GM18526 (cell line): ENCODE data around the gene KCNT1.

Experiments
- POLR2A ChIP-seq: IDR thresholded peaks from 3 replicates; pipeline ENCODE4 v1.6.1; 2011; ENCODE audit not compliant: insufficient read length; ENCODE audit errors: extremely low read depth

KCNT1 gene

GRCh38 chr9:135805422-135806022 is 103.5 kb downstream of the KCNT1 start:
- TF ChIP-seq POLR2A: no peak

- no peak for TF ChIP-seq POLR2A
Observed at GRCh38 chr9:135809166-135809565, 107.2 kb downstream of the KCNT1 start.

DNA sequence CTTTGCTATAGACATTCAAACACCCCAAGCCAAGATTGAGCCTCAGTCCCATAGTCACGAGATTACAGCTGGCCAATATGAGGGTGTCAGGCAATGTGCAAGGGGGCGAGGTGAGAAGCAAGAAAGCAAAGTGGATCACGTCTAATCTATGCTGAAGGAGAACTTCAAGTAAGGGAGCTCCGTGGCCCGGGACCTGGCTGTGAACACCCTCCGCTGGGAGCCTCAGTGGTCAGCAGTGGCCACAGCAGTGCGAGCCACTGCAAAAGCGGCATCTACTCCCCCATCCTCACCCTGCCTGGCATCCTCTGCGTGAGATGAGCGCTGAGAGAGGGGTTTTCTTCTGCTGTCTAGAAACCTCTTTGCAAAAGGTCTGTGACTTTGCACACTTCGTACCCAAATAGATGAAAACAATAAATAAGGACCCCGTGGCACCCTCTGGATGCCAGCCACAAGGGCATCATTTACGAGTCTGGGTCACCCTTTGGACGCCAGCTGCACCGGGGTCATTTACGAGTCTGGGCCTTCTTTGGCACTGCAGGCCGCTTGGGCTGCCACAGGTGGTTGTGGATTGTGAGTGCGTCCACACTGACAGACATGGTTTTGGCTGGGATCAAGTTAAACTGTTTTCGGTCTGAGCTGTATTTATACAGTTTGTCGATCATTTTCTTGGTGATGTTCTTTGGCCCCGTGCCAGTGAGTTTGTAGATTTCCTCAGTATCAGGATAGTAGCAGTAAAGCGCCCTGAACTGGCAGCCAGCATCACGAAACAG is 109.0 kb downstream of the KCNT1 start:
- TF ChIP-seq POLR2A: no peak

- TF ChIP-seq POLR2A: no peak
Observed at GRCh38 chr9:135811801-135812200, 109.8 kb downstream of the KCNT1 start.

- TF ChIP-seq POLR2A: no peak
Observed at GRCh38 chr9:135812961-135813360, 111.0 kb downstream of the KCNT1 start.

GRCh38 chr9:135813671-135814290 is 111.8 kb downstream of the KCNT1 start:
- no peak for TF ChIP-seq POLR2A

- TF ChIP-seq POLR2A: no peak
Observed at GRCh38 chr9:135814421-135815095, 112.6 kb downstream of the KCNT1 start.

DNA sequence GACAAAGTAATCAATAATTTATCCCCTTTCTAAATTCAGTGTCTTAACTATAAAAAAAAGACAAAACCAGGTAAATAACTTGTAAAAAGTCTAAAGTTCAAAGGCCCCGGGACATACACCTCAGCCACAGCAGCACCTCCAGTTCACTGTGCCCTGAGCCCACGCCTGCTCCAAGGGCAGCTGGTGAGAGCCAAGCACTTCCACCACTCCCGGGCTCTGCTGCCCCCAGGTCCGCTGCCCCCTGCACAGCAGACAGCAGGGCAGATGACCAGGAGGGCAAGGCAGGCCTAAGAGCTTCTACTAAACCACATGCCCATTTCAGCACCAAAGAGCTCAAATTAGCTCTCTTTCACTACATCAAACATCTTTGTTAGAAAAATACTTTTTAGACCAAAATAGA is 113.4 kb downstream of the KCNT1 start:
- TF ChIP-seq POLR2A: no peak

DNA sequence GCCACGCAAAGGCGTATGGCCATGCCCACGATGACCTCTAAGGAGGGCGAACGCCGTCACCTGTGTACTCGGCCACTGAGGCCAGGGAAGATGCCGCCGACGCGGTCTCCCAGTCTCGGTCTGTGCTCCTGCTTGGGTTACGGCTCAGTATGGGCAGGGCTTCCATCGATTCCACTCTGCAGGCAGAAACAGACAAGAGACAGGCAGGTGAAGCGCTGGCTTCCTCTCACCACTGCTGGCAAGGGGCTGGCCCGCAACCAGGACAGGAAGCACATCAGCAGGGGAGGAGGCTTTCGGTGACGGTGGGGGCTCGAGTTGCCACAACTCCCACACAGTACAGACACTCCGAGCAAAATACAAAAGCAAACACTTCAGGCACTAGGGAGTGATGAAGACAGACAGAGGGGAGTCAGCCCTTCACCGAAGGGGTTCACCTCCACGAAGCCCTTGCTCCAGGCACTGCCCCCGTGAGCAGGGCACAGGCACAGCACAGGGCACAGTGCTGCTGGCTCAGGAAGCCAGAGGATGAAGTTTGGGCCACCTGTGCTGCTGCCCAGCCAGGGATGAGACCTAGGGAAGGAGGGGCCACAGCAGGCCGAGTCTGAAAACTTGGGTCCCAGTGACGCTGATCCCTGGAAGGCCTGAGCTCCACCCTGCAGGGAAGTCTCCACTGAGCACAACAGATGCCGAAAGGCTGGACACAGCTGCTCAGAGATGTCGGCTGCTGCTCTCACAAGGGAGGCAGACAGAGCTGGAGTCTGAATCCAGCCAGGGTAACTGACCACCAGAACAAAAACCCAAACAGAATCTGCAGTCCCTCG is 114.1 kb downstream of the KCNT1 start:
- TF ChIP-seq POLR2A: no peak

DNA sequence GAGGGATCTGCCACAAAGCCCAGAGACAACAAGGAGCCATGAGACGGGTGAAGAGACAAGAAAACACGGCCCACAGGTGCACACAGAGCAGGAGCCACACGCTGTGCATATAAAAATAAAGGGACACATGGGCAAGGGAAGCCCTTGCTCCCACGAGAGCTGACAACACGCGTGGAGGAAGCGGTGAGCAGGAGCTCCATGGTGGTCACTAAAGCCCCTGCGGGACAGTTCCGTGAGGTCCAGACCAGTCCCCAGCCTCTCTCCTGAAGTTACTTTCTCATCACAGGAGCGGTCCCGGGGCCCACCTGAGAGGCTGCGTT is 114.6 kb downstream of the KCNT1 start:
- TF ChIP-seq POLR2A: no peak

DNA sequence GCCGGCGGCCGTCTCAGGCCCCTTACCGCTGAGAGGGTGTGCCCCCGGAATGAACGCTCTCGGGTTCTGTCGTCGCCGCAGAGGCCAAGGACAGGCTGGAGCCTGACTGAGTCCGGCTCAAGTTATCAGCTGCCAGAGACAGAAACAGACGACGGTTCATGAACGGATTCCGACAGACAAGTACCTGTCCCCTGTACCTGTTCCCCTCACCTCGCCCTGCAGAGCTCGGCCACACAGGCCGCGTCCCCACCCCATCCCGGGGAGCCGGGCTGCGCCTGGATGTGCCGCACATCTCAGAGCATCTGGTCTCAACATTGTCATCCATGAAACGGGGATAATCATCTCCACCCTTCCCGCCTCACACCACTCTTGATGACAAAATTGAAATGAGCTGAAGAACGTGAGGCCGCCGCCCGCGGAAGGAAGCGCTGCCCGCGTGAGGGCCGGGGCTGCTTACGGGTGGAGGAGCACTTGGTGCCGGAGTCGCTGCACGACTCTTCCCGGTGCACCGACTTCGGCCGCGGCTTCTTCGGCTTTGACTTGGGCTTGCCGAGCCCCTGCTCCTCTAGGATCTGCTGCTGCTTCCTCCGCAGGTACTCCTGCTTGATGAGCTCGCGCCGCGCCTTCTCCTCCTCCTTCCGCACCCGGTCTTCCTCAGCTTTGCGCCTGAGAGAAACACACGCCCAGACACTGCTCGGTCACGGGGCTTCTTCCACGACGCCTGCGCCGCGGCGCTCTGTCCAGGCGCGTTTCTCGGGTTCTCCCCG is 116.1 kb downstream of the KCNT1 start:
- TF ChIP-seq POLR2A: no peak

DNA sequence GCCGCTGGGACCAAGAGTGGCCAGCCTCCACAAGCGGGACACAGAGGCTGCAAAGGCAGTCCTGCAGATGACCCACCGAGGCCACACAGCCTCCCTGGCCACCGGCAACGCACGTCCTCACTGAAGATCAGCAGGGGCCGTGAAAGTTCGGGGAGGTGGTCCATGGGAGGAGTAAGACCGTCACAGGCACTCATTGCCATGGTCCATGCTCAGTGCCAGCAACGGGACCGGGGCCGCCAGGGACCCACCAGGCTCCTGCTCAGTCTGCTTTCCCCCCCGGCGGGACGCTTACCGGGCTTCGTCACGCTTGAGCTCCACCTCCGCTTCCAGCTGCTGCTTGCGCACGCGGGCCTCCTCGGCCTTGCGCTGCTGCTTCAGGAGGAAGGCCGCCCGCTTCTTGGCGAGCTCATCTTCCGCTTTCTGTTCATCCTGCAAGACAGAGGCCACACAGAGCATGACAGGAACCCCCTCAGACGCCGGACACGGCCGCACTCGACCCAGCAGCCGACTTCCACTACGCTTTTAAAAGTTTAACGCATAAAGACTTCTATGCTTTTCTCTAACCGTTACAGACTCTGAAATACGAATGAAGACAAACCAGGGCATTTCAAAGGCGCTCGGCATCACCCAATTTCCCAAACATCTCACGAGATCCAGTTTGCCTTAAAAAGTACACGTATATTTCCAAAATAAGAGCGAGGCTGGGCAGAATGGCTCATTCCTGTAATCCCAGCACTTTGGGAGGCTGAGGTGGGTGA is 116.9 kb downstream of the KCNT1 start:
- TF ChIP-seq POLR2A: no peak

GRCh38 chr9:135819905-135820304 is 117.9 kb downstream of the KCNT1 start:
- TF ChIP-seq POLR2A: no peak

DNA sequence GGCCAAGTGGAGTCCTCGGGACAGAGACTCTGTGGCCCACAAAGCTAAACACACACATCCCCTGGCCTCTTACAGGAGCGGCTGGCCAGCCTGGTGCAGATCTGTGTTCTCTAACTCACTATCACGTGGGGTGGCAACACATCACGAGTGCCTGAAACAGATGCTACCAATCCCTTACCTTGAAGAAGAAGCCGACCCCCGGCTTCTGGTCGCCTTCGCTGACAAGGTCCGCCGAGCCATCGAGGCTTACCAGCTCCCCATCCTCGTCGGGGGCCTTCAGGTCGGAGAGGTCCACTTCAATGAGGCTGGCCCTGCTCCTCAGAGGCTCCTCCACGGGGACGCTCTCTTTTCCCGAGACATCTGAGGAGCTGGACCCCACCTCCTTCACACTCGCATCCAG is 118.7 kb downstream of the KCNT1 start:
- no peak for TF ChIP-seq POLR2A
